ENCODE measurements around the gene GRK4. TPM values are rescaled to one million over a fixed set of nuclear protein-coding genes. Genes with fewer than 3 reads are reported as not detected.

Gene GRK4
- total RNA-seq, 1 donor from 2014 or later: 9.0 TPM

GRCh38 chr4:2946812-2947600, 16.4 kb upstream of the GRK4 start:
- intact Hi-C loops (cut with micrococcal nuclease): no loop called here
- no peak for TF ChIP-seq CTCF (IDR thresholded peaks at IDR 0.05; ENCODE audit: borderline replicate concordance)
- Histone ChIP-seq H3K27me3 (ENCODE audit: low read depth) (no peaks in the 10 kb centered on the region), H3K9me3 (replicated peaks) (no peaks in the 10 kb centered on the region), H3K27ac (replicated peaks) (peak overlapping the region; percentile 47), H3K4me3 (no peak overlapping the region), H3K36me3 (peaks cover 96% of the 10 kb centered on the region), H3K4me1 (peaks cover 16% of the 10 kb centered on the region)
- DNase-seq: no peak

- peaks cover 97% of the 10 kb centered on the region for H3K36me3 ChIP-seq
- peak overlapping the region; percentile 47 for H3K27ac ChIP-seq (replicated peaks)
- no peak for TF ChIP-seq CTCF (IDR thresholded peaks at IDR 0.05; ENCODE audit: borderline replicate concordance)
- no peaks in the 10 kb centered on the region for H3K9me3 ChIP-seq (replicated peaks)
- intact Hi-C loops (cut with micrococcal nuclease): no loop called here
- H3K4me3 ChIP-seq: no peak overlapping the region
- no peaks in the 10 kb centered on the region for H3K27me3 ChIP-seq (ENCODE audit: low read depth)
- peaks cover 17% of the 10 kb centered on the region for H3K4me1 ChIP-seq
- peak; percentile 64 for DNase-seq
Measured at GRCh38 chr4:2947926-2948325, 15.4 kb upstream of the GRK4 start.

GRCh38 chr4:2948895-2949781, 14.2 kb upstream of the GRK4 start:
- Histone ChIP-seq H3K4me1 (peaks cover 24% of the 10 kb centered on the region), H3K36me3 (peaks cover 97% of the 10 kb centered on the region), H3K9me3 (replicated peaks) (no peaks in the 10 kb centered on the region), H3K4me3 (no peak overlapping the region), H3K27ac (replicated peaks) (no peak overlapping the region), H3K27me3 (ENCODE audit: low read depth) (no peaks in the 10 kb centered on the region)
- intact Hi-C loops (cut with micrococcal nuclease): no loop called here
- DNase-seq: no peak
- peak; percentile 60 for TF ChIP-seq CTCF (IDR thresholded peaks at IDR 0.05; ENCODE audit: borderline replicate concordance)

- Histone ChIP-seq H3K9me3 (replicated peaks) (no peaks in the 10 kb centered on the region), H3K4me3 (no peak overlapping the region), H3K36me3 (peaks cover 97% of the 10 kb centered on the region), H3K27ac (replicated peaks) (no peak overlapping the region), H3K27me3 (ENCODE audit: low read depth) (no peaks in the 10 kb centered on the region), H3K4me1 (peaks cover 30% of the 10 kb centered on the region)
- no peak for TF ChIP-seq CTCF (IDR thresholded peaks at IDR 0.05; ENCODE audit: borderline replicate concordance)
- intact Hi-C loops (cut with micrococcal nuclease): loop anchor here (10.0 kb wide), 1 partner anchor 185 kb away; no protein-coding TSS in a partner anchor
- DNase-seq: no peak
Measured at GRCh38 chr4:2949782-2950125, 13.6 kb upstream of the GRK4 start.

- peaks cover 31% of the 10 kb centered on the region for H3K4me1 ChIP-seq
- no peak for DNase-seq
- no peak overlapping the region for H3K27ac ChIP-seq (replicated peaks)
- H3K9me3 ChIP-seq (replicated peaks): no peaks in the 10 kb centered on the region
- intact Hi-C loops (cut with micrococcal nuclease): loop anchor here (10.0 kb wide), 1 partner anchor 186 kb away; no protein-coding TSS in a partner anchor
- H3K4me3 ChIP-seq: no peak overlapping the region
- no peaks in the 10 kb centered on the region for H3K27me3 ChIP-seq (ENCODE audit: low read depth)
- no peak for TF ChIP-seq CTCF (IDR thresholded peaks at IDR 0.05; ENCODE audit: borderline replicate concordance)
- H3K36me3 ChIP-seq: peaks cover 92% of the 10 kb centered on the region
Measured at GRCh38 chr4:2950221-2950989, 13.0 kb upstream of the GRK4 start.
